DOHH2 (cell line): ENCODE measurements around the gene SLC16A8.

ENCODE experiments used
- H3F3A ChIP-seq: fragments of 200-600 bp; sonication (generic), shearing (Covaris generic); 2 replicates; pipeline ENCODE4 v1.6.0; 2016; ENCODE audit warnings: antibody characterized with exemption, mild to moderate bottlenecking; ENCODE audit not compliant: control insufficient read depth, insufficient read depth
- H3K27ac ChIP-seq: fragments of 200-600 bp; sonication (generic); 2 replicates; pipeline ENCODE4 v1.5.1; 2014; ENCODE audit warnings: low read depth, mild to moderate bottlenecking, low read length, moderate library complexity
- H3K27me3 ChIP-seq: fragments of 200-600 bp; sonication (generic); 2 replicates; pipeline ENCODE4 v1.6.1; 2014; ENCODE audit warnings: mild to moderate bottlenecking, low read length, mixed read lengths; ENCODE audit not compliant: control insufficient read depth
- H3K36me3 ChIP-seq: fragments of 200-600 bp; sonication (generic); 2 replicates; pipeline ENCODE4 v1.6.1; 2014; ENCODE audit warnings: mild to moderate bottlenecking, low read length, moderate library complexity, mixed read lengths; ENCODE audit not compliant: control insufficient read depth
- H3K4me1 ChIP-seq: fragments of 200-600 bp; sonication (generic); 2 replicates; pipeline ENCODE4 v1.6.1; 2014; ENCODE audit warnings: mild to moderate bottlenecking, low read length, mixed read lengths; ENCODE audit not compliant: control insufficient read depth
- H3K4me2 ChIP-seq: fragments of 200-600 bp; sonication (generic); 2 replicates; pipeline ENCODE4 v1.6.0; 2014; ENCODE audit warnings: mild to moderate bottlenecking, low read length, moderate library complexity
- H3K4me3 ChIP-seq: fragments of 200-600 bp; sonication (generic); 2 replicates; pipeline ENCODE4 v1.5.1; 2014; ENCODE audit warnings: mild to moderate bottlenecking, low read length, mixed read lengths
- H3K79me2 ChIP-seq: fragments of 200-600 bp; sonication (generic); 2 replicates; pipeline ENCODE4 v1.6.1; 2014; ENCODE audit warnings: mild to moderate bottlenecking, low read length, mixed read lengths; ENCODE audit not compliant: control insufficient read depth
- H3K9me2 ChIP-seq: fragments of 200-600 bp; sonication (generic); replicated peaks from 2 replicates; pipeline ENCODE4 v1.6.1; 2014; ENCODE audit warnings: mild to moderate bottlenecking, low read length, mixed read lengths; ENCODE audit not compliant: control insufficient read depth
- H3K9me3 ChIP-seq: fragments of 200-600 bp; sonication (generic); 2 replicates; pipeline ENCODE4 v1.6.1; 2014; ENCODE audit warnings: antibody characterized with exemption, low read length, mixed read lengths; ENCODE audit not compliant: control insufficient read depth, insufficient read depth
- H4K20me1 ChIP-seq: fragments of 200-600 bp; sonication (generic); 2 replicates; pipeline ENCODE4 v1.6.0; 2014; ENCODE audit warnings: low read depth, mild to moderate bottlenecking, antibody characterized with exemption, low read length, moderate library complexity; ENCODE audit not compliant: control insufficient read depth, insufficient read depth
- CTCF ChIP-seq: fragments of 200-600 bp; sonication (generic); IDR thresholded peaks from one replicate; pipeline ENCODE4 v1.5.1; 2014; ENCODE audit warnings: antibody characterized with exemption, mild to moderate bottlenecking, low read depth, low read length; ENCODE audit not compliant: poor library complexity, severe bottlenecking
- EZH2phosphoT487 ChIP-seq: fragments of 200-600 bp; sonication (generic); IDR thresholded peaks from 2 replicates; pipeline ENCODE4 v1.6.1; 2017; ENCODE audit warnings: borderline replicate concordance, mild to moderate bottlenecking, antibody characterized with exemption, low read length, moderate library complexity, mixed read lengths

Gene SLC16A8

GRCh38 chr22:38097557-38098409 is 13.8 kb upstream of the SLC16A8 start:
- Histone ChIP-seq H3F3A (no peaks in the 10 kb centered on the region), H3K36me3 (no peaks in the 10 kb centered on the region), H4K20me1 (no peaks in the 10 kb centered on the region), H3K9me3 (no peaks in the 10 kb centered on the region), H3K4me1 (no peaks in the 10 kb centered on the region), H3K4me3 (no peak overlapping the region), H3K9me2 (no peaks in the 10 kb centered on the region), H3K79me2 (no peaks in the 10 kb centered on the region), H3K4me2 (no peak overlapping the region), H3K27ac (no peak overlapping the region), H3K27me3 (no peaks in the 10 kb centered on the region)
- no peak for TF ChIP-seq CTCF
- TF ChIP-seq EZH2phosphoT487: no peak

- TF ChIP-seq CTCF: no peak
- no peak for TF ChIP-seq EZH2phosphoT487
- H3F3A ChIP-seq: no peaks in the 10 kb centered on the region
- H3K4me2 ChIP-seq: no peak overlapping the region
- H3K27ac ChIP-seq: no peak overlapping the region
- no peaks in the 10 kb centered on the region for H3K9me3 ChIP-seq
- no peaks in the 10 kb centered on the region for H3K36me3 ChIP-seq
- no peaks in the 10 kb centered on the region for H3K79me2 ChIP-seq
- no peaks in the 10 kb centered on the region for H3K27me3 ChIP-seq
- no peak overlapping the region for H3K4me3 ChIP-seq
- H3K9me2 ChIP-seq: no peaks in the 10 kb centered on the region
- no peaks in the 10 kb centered on the region for H4K20me1 ChIP-seq
- H3K4me1 ChIP-seq: no peaks in the 10 kb centered on the region
Observed at GRCh38 chr22:38097058-38097457, 13.1 kb upstream of the SLC16A8 start.

- H3K79me2 ChIP-seq: no peaks in the 10 kb centered on the region
- H3F3A ChIP-seq: no peaks in the 10 kb centered on the region
- H3K27ac ChIP-seq: no peak overlapping the region
- H3K36me3 ChIP-seq: no peaks in the 10 kb centered on the region
- H3K9me3 ChIP-seq: no peaks in the 10 kb centered on the region
- H3K27me3 ChIP-seq: no peaks in the 10 kb centered on the region
- H3K4me3 ChIP-seq: no peak overlapping the region
- H4K20me1 ChIP-seq: no peaks in the 10 kb centered on the region
- TF ChIP-seq EZH2phosphoT487: no peak
- no peak for TF ChIP-seq CTCF
- H3K4me2 ChIP-seq: no peak overlapping the region
- no peaks in the 10 kb centered on the region for H3K4me1 ChIP-seq
- H3K9me2 ChIP-seq: no peaks in the 10 kb centered on the region
Observed at GRCh38 chr22:38089474-38089851, 5.5 kb upstream of the SLC16A8 start.
